Measurements from ENCODE around the gene RRP15.

DNA sequence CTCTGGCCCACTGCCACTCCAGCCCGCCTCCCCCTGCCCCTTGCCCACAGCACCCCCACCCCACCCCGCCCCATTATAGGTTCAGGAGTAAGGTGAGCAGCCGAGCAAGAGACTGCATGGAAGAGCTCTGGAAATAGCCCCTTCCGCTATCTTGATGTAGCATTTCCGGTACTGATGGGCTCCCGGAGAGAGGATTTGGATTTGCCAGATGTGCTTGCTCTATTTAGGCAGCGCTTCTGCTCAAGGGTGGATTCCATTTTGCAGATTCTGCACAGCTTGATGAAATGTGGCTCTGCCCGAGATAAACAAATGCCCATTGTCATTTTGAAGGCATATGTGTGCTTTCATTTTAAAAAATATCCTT is 67.0 kb downstream of the RRP15 start:
- TF ChIP-seq POLR2AphosphoS5 (IDR thresholded peaks at IDR 0.05; ENCODE audit: low read depth, low read length) (no peak), TAF1 (IDR thresholded peaks at IDR 0.05; ENCODE audit: borderline replicate concordance, insufficient read depth, low read length) (no peak), SIN3A (IDR thresholded peaks at IDR 0.05; ENCODE audit: borderline replicate concordance, insufficient read depth, low read length) (no peak)

Data from PFSK-1 (cell line).